Stimulated activated CD8-positive, alpha-beta memory T cell treated with anti-CD3 and anti-CD28 coated beads, Interleukin-4, amount 100 ng/mL, for 4 hours (primary cell): ENCODE measurements around the gene FCGR1A.
A peak's percentile ranks its signal among the peaks of the same experiment; 100 is the strongest.
"Not testable (repeated sequence)": the region's sequence is repeated elsewhere in the genome, so short reads cannot be mapped to it uniquely, and the experiment has no call there.

Experiments
- DNase-seq, 2 donors: peaks; one replicate each; pipeline ENCODE4 v3.0.0-alpha.2; 2020; ENCODE audit warnings: low read depth in 2 of 2, low spot score in 1 of 2

Gene FCGR1A

DNA sequence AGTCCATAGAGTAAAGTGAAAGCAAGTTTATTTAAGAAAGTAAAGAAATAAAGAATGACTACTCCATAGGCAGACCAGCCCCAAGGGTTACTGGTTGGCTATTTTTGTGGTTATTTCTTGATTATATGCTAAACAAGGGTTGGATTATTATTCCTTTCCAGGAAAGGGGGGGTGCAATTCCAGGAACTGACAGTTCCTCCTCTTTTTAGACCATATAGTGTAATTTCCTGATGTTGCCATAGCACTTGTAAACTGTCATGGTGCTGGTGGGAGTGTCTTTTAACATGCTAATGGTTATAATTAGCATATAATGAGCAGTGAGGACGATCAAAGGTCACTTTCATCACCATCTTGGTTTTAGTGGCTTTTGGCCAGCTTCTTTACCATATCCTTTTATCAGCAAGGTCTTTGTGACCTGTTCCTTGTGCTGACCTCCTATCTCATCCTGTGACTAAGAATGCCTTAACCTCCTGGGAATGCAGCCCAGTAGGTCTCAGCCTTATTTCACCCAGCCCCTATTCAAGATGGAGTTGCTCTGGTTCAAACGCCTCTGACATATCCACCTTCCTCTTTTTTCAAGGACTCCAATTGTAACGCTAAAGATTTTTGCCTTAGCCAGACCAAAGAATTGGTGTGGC is 6.9 kb upstream of the FCGR1A start:
- not testable (repeated sequence) for DNase-seq

- not testable (repeated sequence) for DNase-seq
Measured at GRCh38 chr1:149777084-149777483, 5.4 kb upstream of the FCGR1A start.

DNA sequence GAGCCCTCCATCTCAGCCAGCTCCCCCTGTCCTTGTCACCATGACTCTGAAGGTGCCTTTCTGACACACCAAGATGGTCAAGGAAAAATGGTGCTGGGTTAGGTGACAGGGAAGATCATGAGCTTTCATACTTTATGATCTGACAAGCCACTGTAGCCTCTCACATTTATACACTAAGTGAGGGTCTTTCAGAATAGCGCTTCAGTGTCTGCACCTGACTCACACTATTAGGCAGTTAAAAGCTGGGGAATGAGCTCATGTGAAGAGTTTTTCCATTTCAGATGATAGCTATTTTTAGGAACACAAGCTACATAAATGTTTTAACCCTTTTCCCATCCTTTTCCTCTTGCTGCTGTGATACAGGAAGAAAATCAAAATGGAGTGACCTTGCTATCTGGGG is 4.2 kb upstream of the FCGR1A start:
- DNase-seq = not testable (repeated sequence)

DNA sequence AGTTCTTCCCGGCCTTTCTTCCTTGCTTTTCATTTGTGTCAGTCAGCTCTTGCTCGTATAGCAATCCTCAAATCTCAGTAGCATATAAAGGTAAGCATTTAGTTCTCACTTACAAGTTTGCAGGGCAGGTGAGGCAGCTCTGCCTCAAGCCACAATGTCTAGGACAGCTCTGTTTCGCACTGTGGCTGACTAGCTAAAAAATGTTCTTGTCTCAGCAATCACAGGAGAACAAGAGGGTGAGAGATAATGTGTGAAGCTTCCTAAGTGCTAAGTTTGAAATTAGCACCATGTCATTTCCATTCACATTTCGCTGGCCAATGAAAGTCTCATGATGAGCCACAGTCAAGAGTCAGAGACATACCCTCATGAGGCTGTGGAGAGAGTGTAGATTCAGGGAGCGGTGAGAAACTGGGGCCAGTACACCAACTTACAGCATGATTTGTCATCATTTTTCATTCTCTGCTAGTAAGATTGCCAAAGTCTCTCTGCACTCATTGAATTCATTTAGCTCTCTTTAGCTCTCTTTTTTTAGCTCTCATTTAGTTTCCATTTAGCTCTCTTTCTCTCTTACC is 995 bp upstream of the FCGR1A start:
- DNase-seq = not testable (repeated sequence)

DNA sequence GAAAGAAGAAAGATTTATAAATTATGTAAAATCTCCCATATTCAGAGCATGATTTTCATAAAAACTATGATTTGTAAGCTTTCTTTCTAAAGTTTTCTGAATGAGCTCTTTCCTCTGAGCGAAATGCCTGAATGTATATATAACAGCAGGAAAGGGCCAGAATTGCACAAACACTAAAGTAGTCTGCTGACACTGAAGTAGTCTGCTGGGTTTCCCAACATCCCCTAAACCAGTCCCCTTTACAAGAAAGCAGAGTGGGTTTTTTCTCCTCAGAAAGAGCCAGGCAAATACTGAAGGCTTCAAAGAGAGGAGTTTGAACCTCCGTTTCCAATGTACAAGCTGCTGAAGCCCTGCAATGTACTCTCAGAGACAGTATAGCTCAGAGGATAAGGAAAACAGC is 795 bp downstream of the FCGR1A start:
- DNase-seq = not testable (repeated sequence)

- DNase-seq = not testable (repeated sequence)
Measured at GRCh38 chr1:149783868-149784267, 1.4 kb downstream of the FCGR1A start.

- not testable (repeated sequence) for DNase-seq
Measured at GRCh38 chr1:149787688-149788451, 5.4 kb downstream of the FCGR1A start.

- DNase-seq = peak in 1 of 2 donors; percentile 27
Measured at GRCh38 chr1:149792502-149792901, 10.0 kb downstream of the FCGR1A start.

- DNase-seq = peak; percentile 54 to 55
Measured at GRCh38 chr1:149792912-149793515, 10.5 kb downstream of the FCGR1A start.

DNA sequence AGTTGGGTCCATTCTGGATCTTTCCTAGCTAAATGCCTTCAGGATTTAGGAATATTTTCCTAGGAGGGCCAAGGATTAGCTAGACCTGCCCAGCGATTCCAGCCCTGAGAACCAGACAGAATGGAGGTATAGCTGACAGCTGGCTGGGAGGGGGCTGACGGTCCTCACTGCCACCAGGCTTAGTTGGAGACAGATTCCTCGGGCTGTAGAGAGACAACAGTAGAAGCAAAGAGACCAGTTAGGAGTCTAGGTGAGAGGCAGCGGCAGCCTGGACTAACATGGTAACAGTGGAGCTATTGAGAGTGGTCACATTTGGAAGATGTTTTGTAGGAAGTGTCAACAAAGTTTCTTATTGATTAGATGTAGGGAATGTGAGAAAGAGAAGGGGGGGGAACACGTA is 11.4 kb downstream of the FCGR1A start:
- DNase-seq = not testable (repeated sequence)

DNA sequence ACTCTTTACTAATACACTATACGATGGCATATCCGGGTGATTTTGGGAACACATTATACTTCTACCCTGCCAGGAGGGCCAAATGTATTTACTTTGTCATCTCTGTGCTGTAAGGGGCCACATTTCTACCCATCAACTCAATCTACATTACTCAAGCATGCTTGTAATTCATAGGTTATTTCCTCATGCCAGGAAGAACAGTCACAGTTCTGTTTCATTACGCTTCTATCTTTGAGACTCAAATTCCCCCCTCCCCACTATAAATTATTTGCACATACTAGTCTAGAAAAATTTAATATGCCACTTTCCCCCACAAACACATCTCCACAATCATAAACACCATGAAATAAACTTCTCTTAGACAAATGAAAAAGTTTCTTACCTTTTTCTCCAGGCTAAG is 19.1 kb downstream of the FCGR1A start:
- DNase-seq = not testable (repeated sequence)

- not testable (repeated sequence) for DNase-seq
Measured at GRCh38 chr1:149804417-149805080, 22.1 kb downstream of the FCGR1A start.

GRCh38 chr1:149810697-149811405 is 28.4 kb downstream of the FCGR1A start:
- DNase-seq = not testable (repeated sequence)

GRCh38 chr1:149811514-149811889 is 29.0 kb downstream of the FCGR1A start:
- DNase-seq = not testable (repeated sequence)

DNA sequence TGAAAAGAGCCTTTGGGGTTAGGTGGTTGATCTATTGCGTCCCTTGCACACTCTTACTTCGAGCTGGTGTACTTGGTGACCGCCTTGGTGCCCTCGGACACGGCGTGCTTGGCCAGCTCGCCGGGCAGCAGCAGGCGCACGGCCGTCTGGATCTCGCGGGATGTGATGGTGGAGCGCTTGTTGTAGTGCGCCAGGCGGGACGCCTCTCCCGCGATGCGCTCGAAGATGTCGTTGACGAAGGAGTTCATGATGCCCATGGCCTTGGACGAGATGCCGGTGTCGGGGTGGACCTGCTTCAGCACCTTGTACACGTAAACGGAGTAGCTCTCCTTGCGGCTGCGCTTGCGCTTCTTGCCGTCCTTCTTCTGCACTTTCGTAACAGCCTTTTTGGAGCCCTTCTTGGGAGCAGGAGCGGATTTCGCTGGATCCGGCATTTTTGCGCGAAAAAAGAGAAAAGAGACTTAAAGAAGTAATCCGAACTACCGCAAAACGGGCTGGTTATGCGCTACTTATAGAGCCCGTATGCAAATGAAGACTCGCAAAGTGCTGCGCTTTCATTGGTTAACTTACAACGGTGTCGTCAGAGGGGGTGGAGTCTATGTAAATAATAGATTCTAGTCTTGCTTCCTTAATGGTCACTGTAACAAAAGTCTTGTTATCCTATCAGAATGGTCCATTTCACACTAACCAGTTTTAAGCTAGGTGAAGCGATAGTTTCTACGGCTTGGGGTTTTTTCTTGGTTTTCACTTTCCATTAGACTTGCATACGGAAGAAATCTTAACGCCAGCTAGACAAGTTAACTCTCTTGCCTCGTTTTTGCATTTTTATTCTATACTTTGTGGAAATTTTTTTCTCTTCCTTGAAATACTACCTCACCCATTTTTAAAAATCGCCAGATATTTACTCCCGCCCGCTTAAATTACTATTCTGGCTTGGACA is 29.7 kb downstream of the FCGR1A start:
- peak; percentile 56 to 62 for DNase-seq

- not testable (repeated sequence) for DNase-seq
Measured at GRCh38 chr1:149812893-149813801, 30.7 kb downstream of the FCGR1A start.

DNA sequence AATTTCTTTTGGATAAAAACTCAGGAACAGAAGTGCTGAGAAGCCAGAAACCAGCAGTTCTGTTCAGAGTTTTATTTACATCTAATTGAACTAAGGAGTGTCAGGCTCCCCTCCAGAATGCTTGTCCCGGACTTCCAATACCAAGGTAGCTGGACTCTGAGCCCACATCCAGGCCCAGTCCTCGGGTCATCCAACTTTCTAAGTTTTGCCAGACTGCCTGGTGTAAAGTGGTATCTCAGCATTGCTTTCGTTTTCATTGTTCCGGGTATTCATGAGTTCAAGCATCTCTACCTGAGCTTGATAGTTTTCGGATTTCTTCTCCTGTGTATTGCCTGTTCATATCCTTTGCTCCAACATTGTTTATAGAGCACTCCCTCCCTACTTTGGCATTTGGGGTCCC is 37.9 kb downstream of the FCGR1A start:
- not testable (repeated sequence) for DNase-seq

GRCh38 chr1:149826555-149826954 is 44.1 kb downstream of the FCGR1A start:
- DNase-seq = not testable (repeated sequence)
